AG09309 (cell line): ENCODE results near the gene NDC1.
"Not testable (repeated sequence)": the region's sequence is repeated elsewhere in the genome, so short reads cannot be mapped to it uniquely, and the experiment has no call there.

ENCODE experiments used
- DNase-seq: peaks from one replicate; pipeline ENCODE4 v3.0.0-alpha.2; 2010; ENCODE audit warnings: low read depth
- H3K4me3 ChIP-seq: 2 replicates; pipeline ENCODE4 v1.5.1; 2011; ENCODE audit warnings: mild to moderate bottlenecking, low read depth, low read length, moderate library complexity; ENCODE audit not compliant: control insufficient read depth
- TF ChIP-seq, protein P1 (sequence below): IDR thresholded peaks from 2 replicates; pipeline ENCODE4 v1.5.1; 2011; ENCODE audit warnings: mild to moderate bottlenecking, low read depth, low read length, inconsistent platforms; ENCODE audit not compliant: insufficient read depth, control insufficient read depth; ENCODE audit errors: missing control alignments

The NDC1 gene

DNA sequence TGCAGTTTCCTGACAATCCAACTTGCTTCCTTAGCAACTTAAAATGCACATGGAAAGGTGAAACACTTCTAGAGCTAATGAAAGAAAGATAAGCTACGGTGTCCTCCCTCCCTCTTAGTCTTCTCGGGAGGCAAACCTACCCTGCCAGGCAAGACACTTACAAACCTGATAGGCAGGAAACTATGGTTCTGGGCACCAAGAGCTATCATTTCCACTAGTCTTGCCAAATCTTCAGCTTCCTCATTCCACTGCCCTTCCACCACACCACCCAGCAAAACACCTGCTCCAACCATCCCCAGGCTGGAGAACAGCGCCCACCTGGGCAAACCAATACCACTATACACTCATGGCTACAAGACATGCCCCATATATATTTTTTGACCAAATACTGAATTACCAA lies 15.2 kb downstream of the NDC1 start:
- H3K4me3 ChIP-seq: no peak overlapping the region
- TF ChIP-seq, protein P1, sequence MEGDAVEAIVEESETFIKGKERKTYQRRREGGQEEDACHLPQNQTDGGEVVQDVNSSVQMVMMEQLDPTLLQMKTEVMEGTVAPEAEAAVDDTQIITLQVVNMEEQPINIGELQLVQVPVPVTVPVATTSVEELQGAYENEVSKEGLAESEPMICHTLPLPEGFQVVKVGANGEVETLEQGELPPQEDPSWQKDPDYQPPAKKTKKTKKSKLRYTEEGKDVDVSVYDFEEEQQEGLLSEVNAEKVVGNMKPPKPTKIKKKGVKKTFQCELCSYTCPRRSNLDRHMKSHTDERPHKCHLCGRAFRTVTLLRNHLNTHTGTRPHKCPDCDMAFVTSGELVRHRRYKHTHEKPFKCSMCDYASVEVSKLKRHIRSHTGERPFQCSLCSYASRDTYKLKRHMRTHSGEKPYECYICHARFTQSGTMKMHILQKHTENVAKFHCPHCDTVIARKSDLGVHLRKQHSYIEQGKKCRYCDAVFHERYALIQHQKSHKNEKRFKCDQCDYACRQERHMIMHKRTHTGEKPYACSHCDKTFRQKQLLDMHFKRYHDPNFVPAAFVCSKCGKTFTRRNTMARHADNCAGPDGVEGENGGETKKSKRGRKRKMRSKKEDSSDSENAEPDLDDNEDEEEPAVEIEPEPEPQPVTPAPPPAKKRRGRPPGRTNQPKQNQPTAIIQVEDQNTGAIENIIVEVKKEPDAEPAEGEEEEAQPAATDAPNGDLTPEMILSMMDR: no peak
- no peak for DNase-seq

DNA sequence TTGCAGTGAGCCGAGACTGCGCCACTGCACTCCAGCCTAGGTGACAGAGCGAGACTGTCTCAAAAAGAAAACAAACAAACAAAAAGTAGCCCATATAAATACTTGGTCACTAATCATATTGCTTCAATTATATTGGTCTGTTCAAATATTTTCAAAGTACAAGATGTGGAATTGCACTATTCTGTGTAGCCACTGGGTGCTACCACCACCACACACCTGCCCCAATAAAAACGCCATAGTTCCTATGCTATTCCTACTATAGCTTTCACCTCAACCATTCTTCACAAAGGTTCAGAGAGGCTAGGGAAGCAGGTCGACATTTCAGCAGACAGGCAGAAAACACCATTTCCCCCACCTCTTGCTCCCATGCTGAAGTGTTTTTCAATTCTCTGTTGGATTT lies 16.7 kb downstream of the NDC1 start:
- no peak overlapping the region for H3K4me3 ChIP-seq
- TF ChIP-seq, protein P1: no peak
- DNase-seq: no peak

DNA sequence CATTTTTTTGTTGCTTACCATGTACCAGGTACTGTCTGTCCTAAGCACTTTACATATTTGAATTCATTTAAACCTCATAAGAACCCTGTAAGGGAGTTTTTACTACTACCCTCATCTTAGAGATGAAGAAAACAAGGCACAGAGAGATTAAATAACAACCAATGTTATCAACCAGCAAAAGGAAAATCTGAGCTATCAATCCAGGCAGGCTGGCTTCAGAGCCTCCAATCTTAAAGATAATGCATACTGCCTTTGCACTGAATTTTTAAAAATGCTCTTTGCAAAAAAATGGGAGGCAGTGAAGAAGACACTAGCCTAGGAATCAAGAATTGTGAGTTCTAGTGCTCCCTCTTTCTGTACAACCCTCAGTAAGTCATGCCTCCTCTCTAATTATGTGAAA lies 18.7 kb downstream of the NDC1 start:
- H3K4me3 ChIP-seq: no peak overlapping the region
- TF ChIP-seq, protein P1: no peak
- no peak for DNase-seq

DNA sequence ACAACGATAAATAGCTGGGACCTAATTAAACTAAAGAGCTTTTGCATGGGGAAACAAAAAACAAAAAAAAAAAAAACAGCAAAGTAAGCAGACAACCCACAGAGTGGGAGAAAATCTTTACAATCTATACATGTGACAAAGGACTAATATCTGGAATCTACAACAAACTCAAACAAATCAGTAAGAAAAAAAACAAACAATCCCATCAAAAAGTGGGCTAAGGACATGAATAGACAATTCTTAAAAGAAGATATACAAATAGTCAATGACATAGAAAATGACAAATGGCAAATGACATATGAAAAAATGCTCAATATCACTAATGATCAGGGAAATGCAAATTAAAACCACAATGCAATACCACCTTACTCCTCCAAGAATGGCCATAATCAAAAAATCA lies 21.5 kb downstream of the NDC1 start:
- H3K4me3 ChIP-seq, DNase-seq: not testable (repeated sequence)

DNA sequence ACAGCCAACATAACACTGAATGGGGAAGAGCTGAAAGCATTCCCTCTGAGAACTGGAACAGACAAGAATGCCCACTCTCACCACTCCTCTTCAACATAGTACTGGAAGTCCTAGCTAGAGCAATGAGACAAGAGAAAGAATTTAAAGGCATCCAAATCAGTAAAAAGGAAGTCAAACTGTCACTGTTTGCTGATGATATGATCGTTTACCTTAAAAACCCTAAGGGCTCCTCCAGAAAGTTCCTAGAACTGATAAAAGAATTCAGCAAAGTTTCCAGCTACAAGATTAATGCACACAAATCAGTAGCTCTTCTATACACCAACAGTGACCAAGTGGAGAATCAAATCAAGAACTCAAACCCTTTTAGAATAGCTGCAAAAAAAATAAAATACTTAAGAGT lies 22.6 kb downstream of the NDC1 start:
- H3K4me3 ChIP-seq, DNase-seq: not testable (repeated sequence)

DNA sequence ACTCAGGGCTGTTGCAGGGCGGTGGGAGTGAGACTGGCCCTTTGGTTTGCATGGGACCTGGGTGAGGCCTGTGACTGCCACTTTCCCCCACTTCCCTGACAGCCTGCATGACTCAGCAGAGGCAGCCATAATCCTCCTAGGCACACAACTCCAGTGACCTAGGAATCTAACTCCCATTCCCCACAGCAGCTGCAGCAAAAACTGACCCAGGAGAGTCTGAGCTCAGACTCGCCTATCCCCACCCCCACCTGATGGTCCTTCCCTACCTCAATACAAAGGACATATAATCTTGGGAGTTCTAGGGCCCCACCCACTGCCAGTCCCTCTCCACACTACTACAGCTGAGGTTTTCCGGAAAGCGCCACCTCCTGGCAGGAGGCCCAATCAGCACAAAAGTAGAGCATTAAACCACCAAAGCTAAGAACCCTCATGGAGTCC lies 26.7 kb downstream of the NDC1 start:
- no peak overlapping the region for H3K4me3 ChIP-seq
- DNase-seq: no peak
- TF ChIP-seq, protein P1: peak; percentile 12

DNA sequence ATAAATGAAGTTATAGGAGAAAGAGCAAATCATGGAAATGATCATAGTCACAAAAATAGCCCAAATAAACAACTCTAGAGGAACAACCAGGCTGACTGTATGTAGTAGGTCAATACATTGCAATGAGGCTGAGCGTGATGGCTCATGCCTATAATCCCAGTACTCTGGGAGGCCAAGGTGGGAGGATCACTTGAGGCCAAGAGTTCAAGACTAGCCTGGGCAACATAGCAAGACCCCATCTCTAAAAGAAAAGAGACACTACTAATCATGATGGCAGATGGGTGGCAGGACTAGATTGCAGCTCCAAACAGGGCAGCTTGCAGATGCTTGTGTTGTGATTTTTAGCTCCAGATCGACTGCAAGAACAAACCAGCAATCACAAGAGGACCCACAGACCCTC lies 27.6 kb downstream of the NDC1 start:
- H3K4me3 ChIP-seq: no peak overlapping the region
- DNase-seq: no peak
- TF ChIP-seq, protein P1: no peak

DNA sequence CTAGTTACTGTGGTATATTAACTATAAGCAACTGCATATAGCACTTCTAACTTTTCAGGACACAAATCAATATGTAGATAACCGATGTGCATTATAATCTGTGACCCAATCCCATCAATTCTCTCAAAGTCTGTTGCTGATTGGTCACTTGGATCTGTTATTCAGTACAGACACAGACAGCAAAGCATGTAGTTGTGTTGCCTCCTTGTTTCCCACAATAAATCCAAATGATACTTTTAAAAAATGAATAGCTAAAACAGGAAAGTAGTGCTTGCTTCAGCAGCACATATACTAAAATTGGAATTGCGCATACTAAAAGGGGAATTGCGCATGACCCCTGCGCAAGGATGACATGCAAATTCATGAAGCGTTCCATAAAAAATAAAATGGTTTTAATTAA lies 28.1 kb downstream of the NDC1 start:
- TF ChIP-seq, protein P1: no peak
- H3K4me3 ChIP-seq: no peak overlapping the region
- no peak for DNase-seq
